Measurements from ENCODE around the gene CHST15. TPM values are rescaled to one million over a fixed set of nuclear protein-coding genes. Genes with fewer than 3 reads are reported as not detected.
A peak's percentile ranks its signal among the peaks of the same experiment; 100 is the strongest.

The CHST15 gene
- total and polyA plus RNA-seq, 2 experiments from 2014 or later: 0.92 to 1.9 TPM

GRCh38 chr10:124123156-124123555 lies 29.8 kb upstream of the CHST15 start:
- H3K4me3 ChIP-seq: no peak overlapping the region
- no peaks in the 10 kb centered on the region for H3K9me3 ChIP-seq (ENCODE audit: low read depth)
- no peaks in the 10 kb centered on the region for H3K4me1 ChIP-seq (ENCODE audit: low read depth)
- no peak overlapping the region for H3K27ac ChIP-seq
- H3K36me3 ChIP-seq: no peaks in the 10 kb centered on the region
- H3K27me3 ChIP-seq: no peaks in the 10 kb centered on the region
- no peak for DNase-seq (ENCODE audit: low read depth in 1 of 2, low spot score in 1 of 2)
- TF ChIP-seq, protein P1, sequence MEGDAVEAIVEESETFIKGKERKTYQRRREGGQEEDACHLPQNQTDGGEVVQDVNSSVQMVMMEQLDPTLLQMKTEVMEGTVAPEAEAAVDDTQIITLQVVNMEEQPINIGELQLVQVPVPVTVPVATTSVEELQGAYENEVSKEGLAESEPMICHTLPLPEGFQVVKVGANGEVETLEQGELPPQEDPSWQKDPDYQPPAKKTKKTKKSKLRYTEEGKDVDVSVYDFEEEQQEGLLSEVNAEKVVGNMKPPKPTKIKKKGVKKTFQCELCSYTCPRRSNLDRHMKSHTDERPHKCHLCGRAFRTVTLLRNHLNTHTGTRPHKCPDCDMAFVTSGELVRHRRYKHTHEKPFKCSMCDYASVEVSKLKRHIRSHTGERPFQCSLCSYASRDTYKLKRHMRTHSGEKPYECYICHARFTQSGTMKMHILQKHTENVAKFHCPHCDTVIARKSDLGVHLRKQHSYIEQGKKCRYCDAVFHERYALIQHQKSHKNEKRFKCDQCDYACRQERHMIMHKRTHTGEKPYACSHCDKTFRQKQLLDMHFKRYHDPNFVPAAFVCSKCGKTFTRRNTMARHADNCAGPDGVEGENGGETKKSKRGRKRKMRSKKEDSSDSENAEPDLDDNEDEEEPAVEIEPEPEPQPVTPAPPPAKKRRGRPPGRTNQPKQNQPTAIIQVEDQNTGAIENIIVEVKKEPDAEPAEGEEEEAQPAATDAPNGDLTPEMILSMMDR (IDR thresholded peaks at IDR 0.05; ENCODE audit: low read depth, low read length): no peak

- Histone ChIP-seq H3K27me3 (no peaks in the 10 kb centered on the region), H3K36me3 (no peaks in the 10 kb centered on the region), H3K27ac (no peak overlapping the region), H3K4me3 (no peak overlapping the region), H3K9me3 (ENCODE audit: low read depth) (no peaks in the 10 kb centered on the region), H3K4me1 (ENCODE audit: low read depth) (no peaks in the 10 kb centered on the region)
- DNase-seq (ENCODE audit: low read depth in 1 of 2, low spot score in 1 of 2): no peak
- TF ChIP-seq, protein P1 (IDR thresholded peaks at IDR 0.05; ENCODE audit: low read depth, low read length): no peak
These were observed 28.8 kb upstream of the CHST15 start for GRCh38 chr10:124122211-124122610.

GRCh38 chr10:124120410-124121061 lies 27.1 kb upstream of the CHST15 start:
- no peaks in the 10 kb centered on the region for H3K4me1 ChIP-seq (ENCODE audit: low read depth)
- no peak for DNase-seq (ENCODE audit: low read depth in 1 of 2, low spot score in 1 of 2)
- H3K4me3 ChIP-seq: no peak overlapping the region
- TF ChIP-seq, protein P1 (IDR thresholded peaks at IDR 0.05; ENCODE audit: low read depth, low read length): no peak
- no peaks in the 10 kb centered on the region for H3K36me3 ChIP-seq
- no peaks in the 10 kb centered on the region for H3K9me3 ChIP-seq (ENCODE audit: low read depth)
- H3K27me3 ChIP-seq: no peaks in the 10 kb centered on the region
- no peak overlapping the region for H3K27ac ChIP-seq

- TF ChIP-seq, protein P1 (IDR thresholded peaks at IDR 0.05; ENCODE audit: low read depth, low read length): no peak
- Histone ChIP-seq H3K9me3 (ENCODE audit: low read depth) (no peaks in the 10 kb centered on the region), H3K27ac (no peak overlapping the region), H3K36me3 (no peaks in the 10 kb centered on the region), H3K27me3 (no peaks in the 10 kb centered on the region), H3K4me3 (no peak overlapping the region), H3K4me1 (ENCODE audit: low read depth) (no peaks in the 10 kb centered on the region)
- peak in 1 of 2 donors; percentile 66 for DNase-seq (ENCODE audit: low read depth in 1 of 2, low spot score in 1 of 2)
These were observed 26.5 kb upstream of the CHST15 start for GRCh38 chr10:124119946-124120345.

DNA sequence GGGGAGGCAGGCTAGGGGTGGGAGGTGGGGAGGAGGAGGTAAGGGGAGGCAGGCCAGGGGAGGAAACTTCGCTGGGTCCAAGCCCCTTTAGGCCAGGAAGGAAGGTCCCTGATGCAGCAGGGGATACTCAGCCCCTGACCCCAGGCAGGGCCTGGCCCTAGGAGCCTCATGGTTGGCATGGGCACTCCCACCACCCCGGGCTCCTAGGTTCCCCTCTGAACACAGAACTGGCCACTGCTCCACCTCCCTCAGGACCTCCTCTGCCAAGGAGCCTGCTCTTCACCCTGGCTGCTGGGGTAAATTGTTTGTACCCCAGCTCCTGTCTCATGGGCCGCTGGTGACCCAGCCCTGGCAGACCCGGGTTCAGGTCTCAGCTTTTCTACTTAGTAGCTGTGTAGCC lies 25.8 kb upstream of the CHST15 start:
- Histone ChIP-seq H3K27me3 (no peaks in the 10 kb centered on the region), H3K4me1 (ENCODE audit: low read depth) (no peaks in the 10 kb centered on the region), H3K27ac (no peak overlapping the region), H3K4me3 (no peak overlapping the region), H3K9me3 (ENCODE audit: low read depth) (no peaks in the 10 kb centered on the region), H3K36me3 (no peaks in the 10 kb centered on the region)
- TF ChIP-seq, protein P1 (IDR thresholded peaks at IDR 0.05; ENCODE audit: low read depth, low read length): no peak
- DNase-seq (ENCODE audit: low read depth in 1 of 2, low spot score in 1 of 2): no peak
